Mesenchymal stem cell (in vitro differentiated cells and primary cell): ENCODE measurements around the gene PIK3R6.
"Not testable (repeated sequence)": the region's sequence is repeated elsewhere in the genome, so short reads cannot be mapped to it uniquely, and the experiment has no call there.

Experiments used
- DNase-seq: peaks from one replicate; pipeline ENCODE4 v3.0.0-alpha.2; 2013
- H2AFZ ChIP-seq: one replicate; pipeline ENCODE4 v1.6.1; 2013; ENCODE audit warnings: low read depth, mild to moderate bottlenecking, control low read depth, inconsistent platforms, low read length, moderate library complexity
- H2AK5ac ChIP-seq: 2 replicates; pipeline ENCODE4 v1.6.1; 2013; ENCODE audit warnings: low read length, moderate library complexity, mild to moderate bottlenecking, inconsistent platforms; ENCODE audit not compliant: severe bottlenecking
- H2BK120ac ChIP-seq: one replicate; pipeline ENCODE4 v1.6.1; 2013; ENCODE audit warnings: low read depth, mild to moderate bottlenecking, inconsistent platforms, low read length, moderate library complexity
- H2BK12ac ChIP-seq, 2 experiments: one replicate each; pipeline ENCODE4 v1.6.1; 2013; ENCODE audit warnings: inconsistent platforms in 2 of 2, low read length in 2 of 2, mild to moderate bottlenecking in 2 of 2, moderate library complexity in 2 of 2, control low read depth in 1 of 2
- H2BK15ac ChIP-seq: one replicate; pipeline ENCODE4 v1.6.1; 2013; ENCODE audit warnings: mild to moderate bottlenecking, low read depth, inconsistent platforms; ENCODE audit not compliant: poor library complexity, severe bottlenecking
- H2BK5ac ChIP-seq: 2 replicates; pipeline ENCODE4 v1.6.1; 2013; ENCODE audit warnings: low read depth, mild to moderate bottlenecking, low read length, control low read depth, inconsistent platforms; ENCODE audit not compliant: poor library complexity, severe bottlenecking
- H3K14ac ChIP-seq, 2 experiments: one replicate each; pipeline ENCODE4 v1.6.1; 2013; ENCODE audit warnings: inconsistent platforms in 2 of 2, low read length in 2 of 2, control low read depth in 1 of 2, mild to moderate bottlenecking in 1 of 2, moderate library complexity in 1 of 2
- H3K18ac ChIP-seq, 2 experiments: one replicate each; pipeline ENCODE4 v1.6.1; 2013; ENCODE audit warnings: inconsistent platforms in 2 of 2, low read length in 2 of 2, control low read depth in 1 of 2, low read depth in 1 of 2, mild to moderate bottlenecking in 1 of 2
- H3K23ac ChIP-seq, 2 experiments: one replicate each; pipeline ENCODE4 v1.6.1; 2013; ENCODE audit warnings: inconsistent platforms in 2 of 2, low read length in 2 of 2, mild to moderate bottlenecking in 2 of 2, moderate library complexity in 2 of 2, control low read depth in 1 of 2
- H3K27ac ChIP-seq: 2 replicates; pipeline ENCODE4 v1.5.1; 2013; ENCODE audit warnings: mild to moderate bottlenecking, moderate library complexity, low read length, control low read depth, inconsistent platforms; ENCODE audit not compliant: poor library complexity, severe bottlenecking
- H3K27me3 ChIP-seq, 2 experiments: 2 replicates each; pipeline versions ENCODE4 v1.6.1 to v1.7.0; 2013; ENCODE audit warnings: low read length in 2 of 2, mild to moderate bottlenecking in 2 of 2, moderate library complexity in 2 of 2, control low read depth in 1 of 2, inconsistent platforms in 1 of 2; ENCODE audit not compliant: control insufficient read depth in 1 of 2, insufficient read depth in 1 of 2
- H3K36me3 ChIP-seq, 2 experiments: 2 replicates each; pipeline versions ENCODE4 v1.6.1 to v1.7.0; 2013; ENCODE audit warnings: low read length in 2 of 2, control low read depth in 1 of 2, inconsistent platforms in 1 of 2, low read depth in 1 of 2, mild to moderate bottlenecking in 1 of 2; ENCODE audit not compliant: insufficient read depth in 2 of 2, control insufficient read depth in 1 of 2
- H3K4ac ChIP-seq, 2 experiments: one replicate each; pipeline ENCODE4 v1.6.1; 2013; ENCODE audit warnings: inconsistent platforms in 2 of 2, low read length in 2 of 2, mild to moderate bottlenecking in 2 of 2, moderate library complexity in 2 of 2, control low read depth in 1 of 2, low read depth in 1 of 2
- H3K4me1 ChIP-seq: 2 replicates; pipeline ENCODE4 v1.6.1; 2013; ENCODE audit warnings: low read depth, low read length, control low read depth; ENCODE audit not compliant: control insufficient read depth, insufficient read depth
- H3K4me2 ChIP-seq: 2 replicates; pipeline ENCODE4 v1.6.1; 2013; ENCODE audit warnings: low read length, mild to moderate bottlenecking, inconsistent platforms; ENCODE audit not compliant: poor library complexity, severe bottlenecking
- H3K4me3 ChIP-seq, 2 experiments: 2 replicates each; pipeline versions ENCODE4 v1.5.1 to v1.7.0; 2013; ENCODE audit warnings: low read length in 2 of 2, mild to moderate bottlenecking in 2 of 2, control low read depth in 1 of 2, low read depth in 1 of 2; ENCODE audit not compliant: insufficient read depth in 1 of 2
- H3K79me1 ChIP-seq: replicated peaks from 2 replicates; pipeline ENCODE4 v1.6.1; 2013; ENCODE audit warnings: mild to moderate bottlenecking, control low read depth, low read length, inconsistent platforms; ENCODE audit not compliant: poor library complexity, severe bottlenecking
- H3K9ac ChIP-seq: 2 replicates; pipeline ENCODE4 v1.7.0; 2013; ENCODE audit warnings: mild to moderate bottlenecking, low read length, moderate library complexity
- H3K9me3 ChIP-seq: 2 replicates; pipeline ENCODE4 v1.7.0; 2013; ENCODE audit warnings: mild to moderate bottlenecking, low read length; ENCODE audit not compliant: control insufficient read depth
- H4K8ac ChIP-seq: one replicate; pipeline ENCODE4 v1.6.1; 2013; ENCODE audit warnings: inconsistent platforms, mild to moderate bottlenecking, low read length, moderate library complexity
- H4K91ac ChIP-seq: one replicate; pipeline ENCODE4 v1.6.1; 2013; ENCODE audit warnings: mild to moderate bottlenecking, low read length, inconsistent platforms
- WGBS: methylation state at CpG from one replicate; pipeline ENCODE4 v1.1.7; 2013; ENCODE audit warnings: mixed read lengths; 5-methylcytosine and 5-hydroxymethylcytosine counted together

PIK3R6 gene

DNA sequence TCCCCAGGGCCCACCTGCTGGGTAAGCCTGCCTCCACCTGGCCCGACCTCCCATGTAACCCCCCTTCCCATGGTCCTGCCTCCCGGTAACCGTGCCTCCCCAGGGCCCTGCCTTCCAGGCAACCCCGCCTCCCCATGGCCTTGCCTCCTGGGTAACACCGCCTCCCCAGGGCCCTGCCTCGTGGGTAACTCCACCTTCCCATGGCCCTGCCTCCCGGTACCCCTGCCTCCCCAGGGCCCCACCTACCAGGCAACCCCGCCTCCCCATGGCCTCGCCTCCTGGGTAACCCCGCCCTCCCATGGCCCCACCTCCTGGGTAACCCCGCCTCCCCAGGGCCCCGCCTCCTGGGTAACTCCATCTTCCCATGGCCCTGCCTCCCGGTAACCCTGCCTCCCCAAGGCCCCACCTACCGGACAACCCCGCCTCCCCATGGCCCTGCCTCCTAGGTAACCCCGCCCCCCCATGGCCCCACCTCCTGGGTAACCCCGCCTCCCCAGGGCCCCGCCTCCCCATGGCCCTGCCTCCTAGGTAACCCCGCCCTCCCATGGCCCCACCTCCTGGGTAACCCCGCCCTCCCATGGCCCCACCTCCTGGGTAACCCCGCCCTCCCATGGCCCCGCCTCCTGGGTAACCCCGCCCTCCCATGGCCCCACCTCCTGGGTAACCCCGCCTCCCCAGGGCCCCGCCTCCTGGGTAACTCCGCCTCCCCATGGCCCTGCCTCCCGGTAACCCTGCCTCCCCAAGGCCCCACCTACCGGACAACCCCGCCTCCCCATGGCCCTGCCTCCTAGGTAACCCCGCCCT, 17.9 kb upstream of the PIK3R6 start:
- H3K27ac ChIP-seq, H4K8ac ChIP-seq, H3K23ac ChIP-seq, H3K79me1 ChIP-seq, H2BK15ac ChIP-seq, H3K4me2 ChIP-seq, H3K4ac ChIP-seq, H2AFZ ChIP-seq, H3K4me1 ChIP-seq, H3K9ac ChIP-seq, H3K14ac ChIP-seq, H3K9me3 ChIP-seq, DNase-seq, H3K36me3 ChIP-seq, H3K4me3 ChIP-seq, H4K91ac ChIP-seq, H3K18ac ChIP-seq, H2AK5ac ChIP-seq, H2BK120ac ChIP-seq, H2BK5ac ChIP-seq, H2BK12ac ChIP-seq: not testable (repeated sequence)
- WGBS: 76% methylated on average over 20 of the region's 30 CpGs
- peaks cover 0 to 15% of the 10 kb centered on the region in 2 experiments for H3K27me3 ChIP-seq

DNA sequence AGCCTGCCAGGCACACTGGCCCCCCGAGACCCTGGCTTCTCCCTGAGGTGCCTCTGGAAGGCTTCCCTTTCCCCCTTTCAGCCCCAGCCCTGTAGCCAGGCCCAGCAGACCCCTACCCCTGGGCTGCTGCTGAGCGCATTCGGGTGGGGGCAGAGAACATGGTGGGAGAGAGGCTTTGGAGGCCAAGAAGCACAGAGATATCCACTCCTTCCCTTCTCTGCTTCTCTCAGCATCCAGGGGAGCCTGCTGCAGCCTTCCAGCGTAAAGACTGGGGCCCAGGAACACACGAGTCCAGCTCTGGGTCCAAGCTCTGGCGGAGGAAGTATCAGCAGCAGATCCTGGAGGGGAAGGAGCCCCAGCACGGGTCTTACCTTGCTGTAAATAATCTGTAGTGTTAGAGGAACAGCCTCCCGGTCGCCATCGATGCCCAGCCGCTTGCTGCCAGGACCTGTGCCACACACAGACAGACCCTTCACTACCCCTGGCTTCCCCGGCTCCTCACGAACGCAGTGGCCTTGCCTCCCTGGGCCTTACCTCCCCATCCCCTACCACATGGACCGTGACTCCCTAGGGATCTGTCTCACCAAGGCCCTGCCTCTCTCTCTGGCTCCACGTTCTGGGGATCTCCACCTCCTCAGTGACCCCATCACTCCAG, 17.0 kb upstream of the PIK3R6 start:
- Histone ChIP-seq H2BK12ac (no peak overlapping the region), H3K36me3 (no peaks in the 10 kb centered on the region), H2BK15ac (no peak overlapping the region), H2BK120ac (no peak overlapping the region), H3K9me3 (no peaks in the 10 kb centered on the region), H3K4me2 (no peak overlapping the region), H4K8ac (no peak overlapping the region), H3K79me1 (no peaks in the 10 kb centered on the region), H3K4me1 (peaks cover 2% of the 10 kb centered on the region), H3K27me3 (peaks cover 0 to 24% of the 10 kb centered on the region in 2 experiments), H3K23ac (no peak overlapping the region), H3K14ac (no peak overlapping the region), H2AFZ (no peak overlapping the region), H4K91ac (no peak overlapping the region), H3K4me3 (no peak overlapping the region), H3K4ac (no peak overlapping the region), H2BK5ac (no peak overlapping the region), H3K27ac (no peak overlapping the region), H3K18ac (no peak overlapping the region), H3K9ac (no peak overlapping the region), H2AK5ac (no peak overlapping the region)
- 84% methylated on average over 15 of the region's 16 CpGs for WGBS
- no peak for DNase-seq

DNA sequence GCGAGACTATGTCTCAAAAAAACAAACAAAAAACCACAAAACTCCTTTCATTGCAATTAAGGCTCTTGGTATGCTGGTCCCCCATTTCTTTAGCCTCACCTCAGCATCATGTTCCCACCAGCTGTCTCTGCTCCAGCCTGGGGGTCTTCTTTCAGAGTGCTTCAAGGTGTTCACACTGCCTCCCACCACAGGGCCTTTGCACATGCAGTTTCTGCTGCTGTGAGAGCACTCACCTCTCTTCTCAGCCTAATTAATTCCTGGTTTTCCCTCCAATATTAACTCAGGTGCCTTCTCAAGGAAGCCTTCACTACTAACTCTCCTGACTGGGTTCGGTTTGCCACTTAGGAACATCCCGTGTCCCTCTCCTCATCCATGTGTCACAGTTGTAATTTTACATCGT, 15.9 kb upstream of the PIK3R6 start:
- DNase-seq: no peak
- H3K4me2 ChIP-seq: no peak overlapping the region
- H3K27ac ChIP-seq: no peak overlapping the region
- H3K14ac ChIP-seq: no peak overlapping the region
- no peak overlapping the region for H4K8ac ChIP-seq
- peaks cover 2% of the 10 kb centered on the region for H3K4me1 ChIP-seq
- H3K27me3 ChIP-seq: peaks cover 0 to 33% of the 10 kb centered on the region in 2 experiments
- H3K4me3 ChIP-seq: no peak overlapping the region
- no peak overlapping the region for H3K18ac ChIP-seq
- H4K91ac ChIP-seq: no peak overlapping the region
- no peaks in the 10 kb centered on the region for H3K9me3 ChIP-seq
- no peak overlapping the region for H2AK5ac ChIP-seq
- H2BK12ac ChIP-seq: no peak overlapping the region
- no peaks in the 10 kb centered on the region for H3K36me3 ChIP-seq
- 75% methylated on average over 4 of the region's 4 CpGs for WGBS
- no peaks in the 10 kb centered on the region for H3K79me1 ChIP-seq
- no peak overlapping the region for H3K9ac ChIP-seq
- no peak overlapping the region for H3K4ac ChIP-seq
- H2BK5ac ChIP-seq: no peak overlapping the region
- no peak overlapping the region for H3K23ac ChIP-seq
- no peak overlapping the region for H2BK15ac ChIP-seq
- H2AFZ ChIP-seq: no peak overlapping the region
- H2BK120ac ChIP-seq: no peak overlapping the region

DNA sequence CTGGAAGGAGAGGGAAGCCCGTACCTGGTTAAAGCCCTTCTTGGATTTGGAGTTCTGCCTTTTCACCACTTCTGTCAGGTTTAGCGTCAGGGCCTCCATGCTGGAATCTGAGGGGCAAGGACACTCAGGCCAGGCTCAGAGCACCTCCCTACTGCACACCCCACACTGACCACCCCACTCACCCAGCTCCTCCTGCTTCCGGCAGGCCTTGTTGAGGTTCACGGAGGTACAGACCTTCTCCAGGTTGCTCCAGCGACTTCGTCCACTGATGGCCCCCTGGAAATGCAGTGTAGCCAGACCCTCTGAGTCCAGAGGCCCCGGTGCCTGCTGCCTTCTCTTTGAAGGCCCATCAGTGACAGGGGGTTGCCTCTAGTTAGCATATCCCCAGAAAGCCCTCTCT, 14.1 kb upstream of the PIK3R6 start:
- no peak overlapping the region for H2BK120ac ChIP-seq
- H3K79me1 ChIP-seq: no peaks in the 10 kb centered on the region
- H3K18ac ChIP-seq: no peak overlapping the region
- peaks cover 0 to 42% of the 10 kb centered on the region in 2 experiments for H3K27me3 ChIP-seq
- H3K9me3 ChIP-seq: no peaks in the 10 kb centered on the region
- no peak overlapping the region for H2BK15ac ChIP-seq
- no peak overlapping the region for H4K91ac ChIP-seq
- no peak overlapping the region for H3K9ac ChIP-seq
- WGBS: 90% methylated on average over 7 of the region's 7 CpGs
- H2AK5ac ChIP-seq: no peak overlapping the region
- no peak for DNase-seq
- no peak overlapping the region for H3K14ac ChIP-seq
- no peak overlapping the region for H3K4me2 ChIP-seq
- H3K27ac ChIP-seq: no peak overlapping the region
- H2AFZ ChIP-seq: no peak overlapping the region
- no peak overlapping the region for H3K4me3 ChIP-seq
- no peak overlapping the region for H2BK5ac ChIP-seq
- no peak overlapping the region for H3K4ac ChIP-seq
- no peaks in the 10 kb centered on the region for H3K4me1 ChIP-seq
- H2BK12ac ChIP-seq: no peak overlapping the region
- H3K36me3 ChIP-seq: no peaks in the 10 kb centered on the region
- no peak overlapping the region for H4K8ac ChIP-seq
- no peak overlapping the region for H3K23ac ChIP-seq
